ES-I3 (cell line): ENCODE measurements around the gene THUMPD2.
A peak's percentile ranks its signal among the peaks of the same experiment; 100 is the strongest.
"Not testable (repeated sequence)": the region's sequence is repeated elsewhere in the genome, so short reads cannot be mapped to it uniquely, and the experiment has no call there.

Experiments used
- H3K36me3 ChIP-seq: 2 replicates; pipeline ENCODE4 v1.6.1; 2013; ENCODE audit warnings: mild to moderate bottlenecking, low read length, control low read depth, moderate library complexity; ENCODE audit not compliant: insufficient read depth
- H3K4me1 ChIP-seq: 2 replicates; pipeline ENCODE4 v1.6.1; 2013; ENCODE audit warnings: mild to moderate bottlenecking, control low read depth, low read length; ENCODE audit not compliant: insufficient read depth
- H3K9ac ChIP-seq: 2 replicates; pipeline ENCODE4 v1.6.1; 2013; ENCODE audit warnings: low read depth, mild to moderate bottlenecking, low read length, moderate library complexity
- H3K9me3 ChIP-seq: 2 replicates; pipeline ENCODE4 v1.6.1; 2013; ENCODE audit warnings: mild to moderate bottlenecking, low read length, moderate library complexity; ENCODE audit not compliant: control insufficient read depth, insufficient read depth

Gene THUMPD2, protein sequence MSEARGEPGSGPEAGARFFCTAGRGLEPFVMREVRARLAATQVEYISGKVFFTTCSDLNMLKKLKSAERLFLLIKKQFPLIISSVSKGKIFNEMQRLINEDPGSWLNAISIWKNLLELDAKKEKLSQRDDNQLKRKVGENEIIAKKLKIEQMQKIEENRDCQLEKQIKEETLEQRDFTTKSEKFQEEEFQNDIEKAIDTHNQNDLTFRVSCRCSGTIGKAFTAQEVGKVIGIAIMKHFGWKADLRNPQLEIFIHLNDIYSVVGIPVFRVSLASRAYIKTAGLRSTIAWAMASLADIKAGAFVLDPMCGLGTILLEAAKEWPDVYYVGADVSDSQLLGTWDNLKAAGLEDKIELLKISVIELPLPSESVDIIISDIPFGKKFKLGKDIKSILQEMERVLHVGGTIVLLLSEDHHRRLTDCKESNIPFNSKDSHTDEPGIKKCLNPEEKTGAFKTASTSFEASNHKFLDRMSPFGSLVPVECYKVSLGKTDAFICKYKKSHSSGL

DNA sequence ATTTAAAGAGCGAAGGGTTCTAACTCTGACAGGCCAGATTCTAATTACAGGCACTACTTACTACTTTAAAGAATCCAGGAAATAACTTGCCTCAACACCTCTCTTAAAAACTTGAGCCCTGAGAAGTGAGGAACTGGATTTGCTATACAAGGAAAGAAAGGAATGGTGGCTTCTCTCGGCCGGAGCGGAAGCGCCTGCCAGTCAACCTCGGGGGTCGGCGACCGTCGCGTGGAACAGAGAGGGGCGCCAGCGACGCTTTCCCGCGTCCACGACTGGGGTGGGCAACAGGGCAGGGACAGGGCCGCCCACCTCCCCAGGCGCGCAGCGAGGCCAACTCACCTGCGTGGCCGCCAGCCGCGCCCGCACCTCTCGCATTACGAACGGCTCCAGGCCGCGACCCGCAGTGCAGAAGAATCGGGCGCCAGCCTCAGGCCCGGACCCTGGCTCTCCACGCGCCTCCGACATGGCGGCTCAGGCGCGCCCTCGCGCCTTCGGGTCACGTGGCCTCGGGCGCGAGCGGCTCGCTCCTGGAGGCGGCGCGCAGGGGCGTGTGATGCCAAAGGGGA, at the start of gene THUMPD2:
THUMPD2 (minus strand) TSS at position 484 of the 566 bp plus-strand sequence; CDS start at position 465, 19 bp downstream.
- H3K9ac ChIP-seq = peak within 1 kb of the TSS; percentile 92
- peaks cover 6% of the 10 kb centered on the region; the same call in 1 of the 2 replicates for H3K4me1 ChIP-seq
- H3K36me3 ChIP-seq = peaks cover 2% of the 10 kb centered on the region
- no peaks in the 10 kb centered on the region for H3K9me3 ChIP-seq

DNA sequence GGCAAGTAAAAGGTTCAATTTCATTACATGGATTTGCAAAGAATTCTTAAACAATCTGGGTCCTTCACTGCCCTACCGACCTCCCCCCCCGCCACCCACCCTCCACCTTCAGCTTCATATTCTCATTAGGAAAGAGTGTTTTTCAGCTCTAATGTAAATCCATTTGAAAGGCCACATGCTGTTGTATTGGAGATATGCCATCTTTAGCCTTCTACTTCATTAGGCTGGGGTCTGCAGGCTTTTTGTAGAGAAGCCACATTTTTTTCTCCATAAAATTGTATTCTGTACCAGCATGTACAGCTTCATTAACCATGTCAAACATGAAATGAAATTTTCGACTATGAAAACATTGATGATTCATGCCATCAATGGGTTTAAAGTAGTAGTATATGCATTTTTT, 42.8 kb upstream of the THUMPD2 start:
- H3K9me3 ChIP-seq = no peaks in the 10 kb centered on the region
- H3K36me3 ChIP-seq = no peaks in the 10 kb centered on the region

DNA sequence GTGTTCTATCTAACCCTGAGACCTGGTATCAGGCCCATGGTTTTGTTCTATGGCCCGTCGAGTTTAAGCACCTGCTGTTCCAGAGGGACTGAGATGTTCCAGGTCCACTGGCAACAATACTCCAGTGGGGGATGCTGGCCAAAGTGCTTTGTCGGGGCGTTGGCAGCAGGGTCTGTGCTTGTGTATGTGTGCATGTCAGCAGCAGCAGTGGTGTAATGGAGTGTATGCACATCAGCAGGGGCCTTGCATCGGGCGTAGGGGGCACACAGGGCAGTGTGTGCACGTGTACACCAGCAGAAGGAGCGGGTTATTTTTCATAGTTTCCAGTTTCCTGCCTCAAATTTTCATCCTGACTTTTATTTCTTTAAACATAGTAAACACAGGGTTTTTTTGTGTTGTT, 37.8 kb upstream of the THUMPD2 start:
- no peaks in the 10 kb centered on the region for H3K9me3 ChIP-seq
- no peaks in the 10 kb centered on the region for H3K36me3 ChIP-seq
- H3K4me1 ChIP-seq = no peaks in the 10 kb centered on the region
- H3K9ac ChIP-seq = no peak overlapping the region

More for the DNA sequence above, 42.8 kb upstream of the THUMPD2 start:
- Histone ChIP-seq H3K9ac (no peak overlapping the region), H3K4me1 (no peaks in the 10 kb centered on the region)

DNA sequence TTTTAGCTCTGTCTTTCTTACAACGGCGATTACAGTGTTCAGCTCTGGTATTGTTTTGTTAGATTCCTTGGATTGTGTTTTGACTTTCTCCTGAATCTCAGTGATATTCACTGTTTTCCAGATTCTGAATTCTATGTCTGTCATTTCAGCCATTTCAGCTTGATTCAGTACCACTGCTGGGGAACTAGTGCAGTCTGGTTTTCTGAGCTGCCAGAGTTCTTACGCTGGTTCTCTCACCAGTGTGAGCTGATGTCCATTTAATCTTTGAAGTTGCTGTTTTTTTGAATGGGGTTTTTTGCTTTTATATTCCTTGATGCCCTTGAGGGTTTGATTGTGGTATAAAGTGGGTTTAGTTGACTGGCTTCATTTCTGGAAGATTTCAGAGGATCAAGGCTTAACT, 37.4 kb upstream of the THUMPD2 start:
- Histone ChIP-seq H3K9ac (no peak overlapping the region), H3K4me1 (no peaks in the 10 kb centered on the region), H3K36me3 (no peaks in the 10 kb centered on the region), H3K9me3 (no peaks in the 10 kb centered on the region)

DNA sequence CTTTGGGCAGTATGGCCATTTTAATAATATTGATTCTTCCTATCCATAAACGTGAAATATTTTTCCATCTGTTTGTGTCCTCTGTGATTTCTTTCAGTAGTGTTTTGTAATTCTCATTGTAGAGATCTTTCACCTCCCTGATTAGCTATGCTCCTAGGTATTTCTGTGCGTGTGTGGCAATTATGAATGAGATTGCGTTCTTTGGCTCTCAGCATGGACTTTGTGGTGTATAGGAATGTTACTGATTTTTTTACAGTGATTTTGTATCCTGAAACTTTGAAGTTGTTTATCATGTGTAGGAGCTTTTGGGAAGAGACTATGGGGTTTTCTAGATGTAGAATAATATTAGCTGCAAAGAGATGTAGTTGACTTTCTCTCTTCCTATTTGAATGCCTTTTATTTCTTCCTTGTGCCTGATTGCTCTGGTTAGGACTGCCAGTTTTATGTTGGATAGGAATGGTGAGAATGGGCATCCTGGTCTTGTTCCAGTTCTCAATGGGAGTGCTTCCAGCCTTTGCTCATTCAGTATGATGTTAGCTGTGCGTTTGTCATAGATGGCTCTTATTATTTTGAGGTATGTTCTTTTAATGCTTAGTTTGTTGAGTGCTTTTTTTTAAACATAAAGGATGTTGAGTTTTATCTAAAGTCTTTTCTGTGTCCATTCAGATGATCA, 27.0 kb upstream of the THUMPD2 start:
- Histone ChIP-seq H3K4me1 (no peaks in the 10 kb centered on the region), H3K9me3 (no peaks in the 10 kb centered on the region; the same call in 1 of the 2 replicates), H3K36me3 (no peaks in the 10 kb centered on the region), H3K9ac (no peak overlapping the region)

DNA sequence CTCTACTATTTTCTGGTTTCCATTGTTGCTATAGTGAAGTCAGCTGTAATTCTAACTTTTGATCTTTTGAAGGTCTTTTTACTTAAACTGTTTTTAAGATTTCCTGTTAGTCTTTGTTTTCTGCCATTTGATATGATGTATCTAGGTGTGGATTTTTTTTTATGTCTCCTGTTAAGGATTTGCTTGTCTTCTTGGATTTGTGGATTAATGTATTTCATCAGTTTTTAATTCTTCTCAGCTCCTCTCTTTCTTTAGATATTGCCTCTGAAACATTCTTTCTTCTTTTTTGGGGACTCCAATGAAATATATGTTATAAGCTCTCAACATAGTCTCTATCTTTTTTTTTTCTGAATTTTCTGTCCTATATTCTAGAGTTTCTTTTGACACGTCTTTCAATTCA, 24.8 kb upstream of the THUMPD2 start:
- Histone ChIP-seq H3K9me3 (no peaks in the 10 kb centered on the region; the same call in 1 of the 2 replicates), H3K9ac (no peak overlapping the region), H3K36me3 (no peaks in the 10 kb centered on the region), H3K4me1 (no peaks in the 10 kb centered on the region)

DNA sequence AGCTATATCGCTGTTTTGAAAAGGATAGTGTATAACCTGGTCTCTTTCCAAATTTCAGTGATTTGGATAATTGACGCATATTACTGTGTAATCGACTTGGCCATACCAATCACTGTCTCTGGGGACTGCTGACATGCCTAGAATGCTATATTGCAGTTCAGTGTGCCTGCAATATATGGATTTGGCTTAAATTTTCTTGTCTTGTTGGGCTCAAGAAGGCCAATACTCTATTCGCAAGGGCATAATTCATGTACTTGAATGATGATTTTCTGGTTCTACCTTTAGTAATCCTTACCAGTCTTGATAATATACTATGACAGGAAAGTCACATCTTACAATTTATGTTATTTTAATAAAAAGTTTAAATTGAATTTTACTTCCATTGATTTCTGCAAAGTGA, 21.7 kb upstream of the THUMPD2 start:
- H3K4me1 ChIP-seq = no peaks in the 10 kb centered on the region
- H3K9ac ChIP-seq = no peak overlapping the region
- no peaks in the 10 kb centered on the region; the same call in 1 of the 2 replicates for H3K9me3 ChIP-seq
- no peaks in the 10 kb centered on the region for H3K36me3 ChIP-seq

DNA sequence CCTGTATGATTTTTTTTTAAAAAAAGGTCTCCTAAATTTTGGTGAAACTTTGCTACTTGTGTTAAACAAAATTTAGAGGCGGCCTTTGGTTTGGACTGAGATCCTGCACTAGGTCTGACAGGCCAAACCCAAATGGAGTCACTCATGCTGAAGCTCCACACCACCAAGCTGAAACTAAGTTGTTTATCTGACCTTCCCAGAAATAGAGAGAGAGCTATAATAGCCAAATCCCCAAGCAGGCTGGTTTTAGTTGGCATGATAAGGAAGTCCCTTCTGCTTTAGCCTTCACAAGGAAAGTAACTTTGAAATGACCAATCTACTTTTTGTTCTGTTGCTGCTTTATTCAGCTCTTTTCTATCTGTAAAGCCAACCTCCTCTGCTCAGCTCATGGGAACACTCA, 17.1 kb upstream of the THUMPD2 start:
- Histone ChIP-seq H3K36me3 (no peaks in the 10 kb centered on the region), H3K9ac (no peak overlapping the region), H3K4me1 (no peaks in the 10 kb centered on the region), H3K9me3 (peaks cover 3% of the 10 kb centered on the region; the same call in 1 of the 2 replicates)

DNA sequence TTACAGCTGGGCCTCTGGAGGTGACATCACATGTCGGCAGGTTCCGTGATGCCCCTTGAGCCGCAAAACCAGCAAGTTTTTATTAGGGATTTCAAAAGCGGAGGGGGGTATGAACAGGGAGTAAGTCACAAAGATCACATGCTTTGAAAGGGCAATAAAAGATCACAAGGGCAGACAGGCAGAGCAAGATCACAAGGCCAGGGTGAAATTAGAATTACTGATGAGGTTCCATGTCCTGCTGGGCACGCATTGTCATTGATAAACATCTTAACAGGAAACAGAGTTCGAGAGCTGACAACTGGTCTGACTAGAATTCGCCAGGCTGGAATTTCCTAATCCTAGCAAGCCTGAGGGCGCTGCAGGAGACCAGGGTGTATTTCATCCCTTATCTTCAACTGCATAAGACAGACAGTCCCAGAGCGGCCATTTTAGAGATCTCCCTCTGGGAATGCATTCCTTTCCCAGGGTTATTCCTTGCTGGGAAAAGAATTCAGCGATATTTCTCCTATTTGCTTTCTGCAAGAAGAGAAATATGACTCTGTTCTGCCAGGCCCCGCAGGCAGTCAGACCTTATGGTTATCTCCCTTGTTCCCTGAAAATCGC, 11.3 kb upstream of the THUMPD2 start:
- not testable (repeated sequence) for H3K9ac ChIP-seq, H3K9me3 ChIP-seq, H3K36me3 ChIP-seq, H3K4me1 ChIP-seq

DNA sequence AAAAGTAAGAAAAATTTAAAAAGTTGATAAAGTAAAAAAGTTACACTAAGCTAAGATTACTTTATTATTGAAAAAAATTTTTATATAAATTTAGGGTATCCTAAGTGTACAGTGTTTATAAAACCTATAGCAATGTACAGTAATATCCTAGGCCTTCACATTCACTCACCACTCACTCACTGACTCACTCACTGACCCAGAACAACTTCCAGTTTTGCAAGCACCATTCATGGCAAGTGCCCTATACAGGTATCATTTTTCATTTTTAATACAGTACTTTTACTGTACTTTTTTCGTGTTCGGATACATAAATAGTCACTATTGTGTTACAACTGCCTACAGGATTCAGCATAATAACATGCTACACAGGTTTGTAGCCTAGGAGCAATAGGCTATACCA, 8.9 kb upstream of the THUMPD2 start:
- H3K4me1 ChIP-seq = no peaks in the 10 kb centered on the region
- peaks cover 3% of the 10 kb centered on the region for H3K9me3 ChIP-seq
- H3K36me3 ChIP-seq = no peaks in the 10 kb centered on the region
- H3K9ac ChIP-seq = no peak overlapping the region

DNA sequence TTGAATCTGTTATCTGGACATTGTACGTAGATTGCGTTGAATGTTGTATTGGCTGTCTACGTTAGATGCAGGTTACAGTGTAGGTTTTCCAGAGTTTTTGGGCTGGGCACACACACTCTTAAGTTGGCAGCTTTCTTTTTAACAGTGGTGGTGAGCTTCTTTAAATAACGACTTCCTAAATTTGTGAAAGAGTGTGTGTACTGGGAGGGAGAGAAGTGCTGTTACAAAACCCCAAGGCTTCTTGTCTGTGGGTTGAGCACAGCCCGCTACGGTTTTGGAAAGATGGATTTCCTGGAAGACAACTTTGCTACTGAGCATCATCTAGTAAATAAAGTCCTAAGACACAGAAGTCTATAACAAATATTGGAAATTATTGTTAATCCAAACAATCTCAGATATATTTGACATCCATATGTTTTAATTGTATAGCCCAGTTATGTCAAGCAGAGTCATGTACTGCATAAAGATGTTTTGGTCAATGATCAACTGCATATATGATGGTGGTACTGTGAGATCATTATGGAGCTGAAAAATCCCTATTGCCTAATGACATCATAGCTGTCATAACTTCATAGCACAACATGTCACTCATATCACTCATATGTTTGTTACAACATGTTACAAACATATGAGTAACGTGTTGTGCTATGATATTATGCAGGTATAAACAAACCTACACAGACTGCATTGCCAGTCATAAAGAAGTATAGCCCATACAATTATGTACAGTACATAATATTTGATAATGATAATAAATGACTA, 7.9 kb upstream of the THUMPD2 start:
- H3K36me3 ChIP-seq = no peaks in the 10 kb centered on the region
- H3K9me3 ChIP-seq = no peaks in the 10 kb centered on the region; the same call in none of the 2 replicates
- no peak overlapping the region for H3K9ac ChIP-seq
- H3K4me1 ChIP-seq = no peaks in the 10 kb centered on the region

DNA sequence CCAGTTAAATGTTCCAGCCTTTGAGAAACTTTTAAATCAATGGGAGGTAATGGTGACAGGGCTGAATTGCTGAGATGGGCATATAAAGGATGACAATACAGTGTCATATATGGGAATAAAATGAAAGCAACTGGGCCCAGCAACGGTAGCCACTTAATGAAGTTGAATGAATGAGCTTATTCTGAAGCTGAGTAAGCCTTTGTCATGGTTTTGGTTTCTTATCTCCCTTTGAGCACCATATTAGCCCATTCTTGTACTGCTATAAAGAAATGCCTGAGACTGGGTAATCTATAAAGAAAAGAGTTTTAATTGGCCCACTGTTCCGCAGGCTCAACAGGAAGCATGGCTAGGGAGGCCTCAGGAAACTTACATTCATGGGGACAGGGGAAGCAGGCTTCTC, 3.5 kb upstream of the THUMPD2 start:
- Histone ChIP-seq H3K36me3 (no peaks in the 10 kb centered on the region), H3K9ac (no peak overlapping the region)

DNA sequence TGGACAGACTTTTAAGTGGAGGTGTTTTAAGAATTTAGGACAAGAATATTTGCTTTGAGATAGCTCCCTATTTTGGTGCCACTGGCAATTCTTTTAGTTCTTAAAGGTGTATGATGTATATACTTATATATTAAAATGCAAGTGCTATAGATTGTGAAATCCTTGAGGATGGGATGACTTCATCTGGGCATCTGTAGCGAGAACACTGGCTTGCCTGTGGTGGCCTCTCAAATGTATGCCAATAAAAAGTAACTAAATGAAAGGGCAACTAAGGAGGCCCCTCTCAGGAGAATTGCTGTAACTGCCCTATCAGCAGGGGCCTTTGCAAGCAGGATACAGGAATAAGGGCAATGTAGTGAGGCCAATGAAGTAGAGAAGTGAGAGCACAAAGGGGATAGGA, 2.6 kb upstream of the THUMPD2 start:
- Histone ChIP-seq H3K36me3 (no peaks in the 10 kb centered on the region; the same call in 1 of the 2 replicates), H3K9me3 (no peaks in the 10 kb centered on the region), H3K4me1 (peaks cover 5% of the 10 kb centered on the region; the same call in 1 of the 2 replicates), H3K9ac (no peak overlapping the region)

More for the DNA sequence above, 3.5 kb upstream of the THUMPD2 start:
- H3K4me1 ChIP-seq = peaks cover 2% of the 10 kb centered on the region; the same call in 1 of the 2 replicates
- no peaks in the 10 kb centered on the region for H3K9me3 ChIP-seq
